ENCODE data around the gene PRR4. TPM values are rescaled to one million over a fixed set of nuclear protein-coding genes. Genes with fewer than 3 reads are reported as not detected.

Gene PRR4
- total and polyA plus RNA-seq, 12 donors: 1.4 to 11.8 (median 2.2) TPM

GRCh38 chr12:10847744-10848143 is 1.5 kb downstream of the PRR4 start:
- Histone ChIP-seq H3K4me3 (no peak overlapping the region), H3K4me1 (peaks cover 0 to 4% (median 0%) of the 10 kb centered on the region in 9 donors), H3K27ac (no peak overlapping the region), H3K36me3 (peaks cover 0 to 52% (median 5%) of the 10 kb centered on the region in 9 donors), H3K27me3 (no peaks in the 10 kb centered on the region), H3K9me3 (no peaks in the 10 kb centered on the region)
- ATAC-seq (no peak), DNase-seq (no peak)
- intact Hi-C loops (cut with DNase I): loop anchor here in 1 of 10 donors (1.0 kb wide), 1 partner anchor 10 kb away; no protein-coding TSS in a partner anchor
- 41 to 58% methylated on average over 2 of the region's 2 CpGs for WGBS, 2 donors
- no peak for TF ChIP-seq CTCF (IDR thresholded peaks at IDR 0.05)

GRCh38 chr12:10842862-10843261 is 6.4 kb downstream of the PRR4 start:
- Histone ChIP-seq H3K9me3 (no peaks in the 10 kb centered on the region), H3K4me1 (no peaks in the 10 kb centered on the region), H3K27me3 (no peaks in the 10 kb centered on the region), H3K36me3 (peaks cover 0 to 39% (median 5%) of the 10 kb centered on the region in 9 donors), H3K27ac (no peak overlapping the region), H3K4me3 (no peak overlapping the region)
- TF ChIP-seq CTCF (IDR thresholded peaks at IDR 0.05): no peak
- no peak for ATAC-seq
- no peak for DNase-seq
- WGBS, 2 donors: 98 to 100% methylated on average over 2 of the region's 2 CpGs
- intact Hi-C loops (cut with DNase I): no loop called here

- H3K4me1 ChIP-seq: no peaks in the 10 kb centered on the region
- WGBS, 2 donors: 82 to 84% methylated on average over 3 of the region's 3 CpGs
- H3K27me3 ChIP-seq: no peaks in the 10 kb centered on the region
- intact Hi-C loops (cut with DNase I): no loop called here
- no peak for TF ChIP-seq CTCF (IDR thresholded peaks at IDR 0.05)
- DNase-seq (no peak), ATAC-seq (no peak)
- H3K27ac ChIP-seq: no peak overlapping the region
- peaks cover 0 to 17% (median 0%) of the 10 kb centered on the region in 9 donors for H3K36me3 ChIP-seq
- no peak overlapping the region for H3K4me3 ChIP-seq
- H3K9me3 ChIP-seq: peaks cover 0 to 12% (median 0%) of the 10 kb centered on the region in 11 donors
These were observed 10.8 kb downstream of the PRR4 start for GRCh38 chr12:10838461-10838860.

- H3K27me3 ChIP-seq: no peaks in the 10 kb centered on the region
- H3K4me1 ChIP-seq: no peaks in the 10 kb centered on the region
- DNase-seq (no peak), ATAC-seq (no peak)
- no peaks in the 10 kb centered on the region for H3K9me3 ChIP-seq
- H3K36me3 ChIP-seq: no peaks in the 10 kb centered on the region
- no peak for TF ChIP-seq CTCF (IDR thresholded peaks at IDR 0.05)
- WGBS, 2 donors: 100% methylated on average over 1 of the region's 1 CpG
- no peak overlapping the region for H3K27ac ChIP-seq
- H3K4me3 ChIP-seq: no peak overlapping the region
- intact Hi-C loops (cut with DNase I): no loop called here
These were observed 19.3 kb downstream of the PRR4 start for GRCh38 chr12:10829994-10830393.

Measured in heart right ventricle (tissue), 16 donors.